SU-DHL-6 (cell line): ENCODE data around the gene TMEM8B.

ENCODE experiments used
- EZH2phosphoT487 ChIP-seq: fragments of 200-600 bp; sonication (generic), shearing (Covaris generic); conservative IDR thresholded peaks from 2 replicates; pipeline ENCODE4 v1.6.1; 2018; ENCODE audit warnings: mild to moderate bottlenecking, antibody characterized with exemption, low read length, moderate library complexity, mixed read lengths
- TF ChIP-seq, protein P1 (sequence below): fragments of 200-600 bp; sonication (generic); IDR thresholded peaks from one replicate; pipeline ENCODE4 v1.5.1; 2017; ENCODE audit warnings: antibody characterized with exemption, mild to moderate bottlenecking, low read length, moderate library complexity; ENCODE audit not compliant: insufficient read depth, poor library complexity, severe bottlenecking

DNA sequence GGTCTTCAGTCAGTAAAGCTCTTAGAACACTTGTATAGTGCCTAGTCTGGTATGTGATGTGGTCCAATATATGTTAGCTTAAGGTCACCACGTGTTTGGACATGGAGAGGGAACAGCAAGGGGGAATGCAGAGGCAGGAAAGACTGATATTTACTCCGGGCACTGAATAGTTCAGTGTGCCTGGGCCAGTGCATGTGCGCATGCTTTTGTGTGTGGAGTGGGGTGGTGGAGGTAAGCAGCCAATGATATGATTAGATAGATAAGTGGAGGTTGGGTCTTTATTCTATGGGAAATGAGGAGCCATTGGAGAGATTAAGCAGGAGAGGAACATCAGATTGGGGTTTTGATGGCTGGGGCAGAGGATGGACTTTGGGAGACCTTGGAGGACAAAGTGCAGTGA is 27.2 kb downstream of the TMEM8B start:
- TF ChIP-seq, protein P1, sequence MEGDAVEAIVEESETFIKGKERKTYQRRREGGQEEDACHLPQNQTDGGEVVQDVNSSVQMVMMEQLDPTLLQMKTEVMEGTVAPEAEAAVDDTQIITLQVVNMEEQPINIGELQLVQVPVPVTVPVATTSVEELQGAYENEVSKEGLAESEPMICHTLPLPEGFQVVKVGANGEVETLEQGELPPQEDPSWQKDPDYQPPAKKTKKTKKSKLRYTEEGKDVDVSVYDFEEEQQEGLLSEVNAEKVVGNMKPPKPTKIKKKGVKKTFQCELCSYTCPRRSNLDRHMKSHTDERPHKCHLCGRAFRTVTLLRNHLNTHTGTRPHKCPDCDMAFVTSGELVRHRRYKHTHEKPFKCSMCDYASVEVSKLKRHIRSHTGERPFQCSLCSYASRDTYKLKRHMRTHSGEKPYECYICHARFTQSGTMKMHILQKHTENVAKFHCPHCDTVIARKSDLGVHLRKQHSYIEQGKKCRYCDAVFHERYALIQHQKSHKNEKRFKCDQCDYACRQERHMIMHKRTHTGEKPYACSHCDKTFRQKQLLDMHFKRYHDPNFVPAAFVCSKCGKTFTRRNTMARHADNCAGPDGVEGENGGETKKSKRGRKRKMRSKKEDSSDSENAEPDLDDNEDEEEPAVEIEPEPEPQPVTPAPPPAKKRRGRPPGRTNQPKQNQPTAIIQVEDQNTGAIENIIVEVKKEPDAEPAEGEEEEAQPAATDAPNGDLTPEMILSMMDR = no peak
- no peak for TF ChIP-seq EZH2phosphoT487
